HG03045 (cell line): ENCODE measurements around the gene GHSR.

Source experiments
- ATAC-seq: cut with Tn5 transposase; IDR thresholded peaks from one replicate; pipeline ENCODE4 v1.9.1; 2021; ENCODE audit warnings: mild to moderate bottlenecking, moderate library complexity; ENCODE audit not compliant: unreplicated experiment

The GHSR gene

DNA sequence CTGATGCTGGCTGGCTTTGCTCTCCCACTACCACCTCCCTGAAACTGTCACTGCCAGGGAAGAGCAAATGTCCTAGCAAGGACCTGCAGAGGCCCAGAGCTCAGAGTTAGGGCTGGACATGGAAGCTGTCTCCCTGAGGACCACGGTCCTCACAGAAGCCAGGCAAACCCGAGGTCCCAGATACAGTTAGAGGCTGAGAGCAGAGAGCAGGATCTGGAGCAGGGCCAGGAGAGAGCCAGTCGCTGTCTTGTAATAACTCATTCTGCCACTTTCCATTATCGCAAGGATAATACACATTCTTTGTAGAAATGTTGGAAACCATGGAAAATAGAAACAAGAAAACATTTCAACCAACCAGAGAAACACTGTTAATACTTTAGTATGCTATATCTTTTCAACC is 10.1 kb downstream of the GHSR start:
- no peak for ATAC-seq

DNA sequence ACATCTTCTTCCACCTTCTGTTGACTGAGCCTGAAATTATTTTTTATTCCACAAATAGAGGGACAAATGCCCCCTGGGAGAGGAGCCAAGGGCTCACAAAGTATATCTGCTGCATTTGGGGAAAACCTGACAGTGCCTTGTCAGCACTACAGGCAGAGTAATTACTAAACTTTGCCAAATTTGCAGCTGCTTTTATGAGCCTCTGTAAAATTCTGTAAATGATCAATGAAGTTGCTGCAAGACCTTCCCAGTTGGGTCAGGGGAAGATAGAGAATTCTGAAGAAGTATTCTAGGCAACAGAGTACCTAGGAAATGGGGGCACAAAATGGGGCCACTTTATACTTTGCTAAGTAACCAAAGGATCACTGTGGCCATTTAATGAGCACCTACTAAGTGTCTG is 10.5 kb downstream of the GHSR start:
- no peak for ATAC-seq

- no peak for ATAC-seq
These were observed 32.9 kb downstream of the GHSR start for GRCh38 chr3:172415323-172415722.

GRCh38 chr3:172411478-172411947 is 36.7 kb downstream of the GHSR start:
- no peak for ATAC-seq

DNA sequence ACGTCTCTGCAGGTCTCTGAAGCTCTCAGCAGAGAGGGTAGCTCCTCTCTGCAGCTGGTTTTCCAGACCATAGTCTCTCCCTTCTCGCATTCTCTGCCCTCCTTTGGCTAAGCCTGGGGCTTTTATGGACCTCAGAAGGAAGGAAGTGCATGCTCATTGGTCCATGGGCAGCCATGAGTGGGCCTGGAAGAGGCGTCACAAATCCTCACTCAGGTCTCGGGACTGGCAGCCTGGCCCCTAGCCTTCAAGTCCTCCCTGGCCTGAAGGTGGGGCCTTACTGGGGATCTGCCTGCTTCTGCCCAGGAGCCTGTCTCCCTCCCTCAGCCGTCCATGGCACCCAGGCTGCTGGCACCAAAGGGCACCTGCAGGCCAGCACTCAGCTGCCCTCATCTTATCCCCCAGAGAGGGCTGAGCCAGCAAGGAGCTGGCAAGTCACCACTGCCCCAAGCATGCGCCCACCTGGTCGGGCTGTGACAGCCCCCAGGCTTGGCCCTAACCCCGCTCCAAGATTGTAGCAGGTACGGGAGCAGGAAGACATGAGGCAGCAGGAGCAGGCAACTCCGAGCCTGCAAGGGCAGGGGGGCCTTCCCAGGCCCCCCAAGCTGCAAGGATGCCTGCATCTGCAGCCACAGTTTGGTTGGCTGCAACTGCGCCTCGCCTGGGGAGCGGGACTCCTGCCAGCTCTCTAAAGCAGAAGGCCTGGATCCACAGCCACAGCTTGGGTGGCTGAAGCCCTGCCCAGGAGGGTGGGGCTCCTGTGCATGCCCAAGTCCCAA is 37.4 kb downstream of the GHSR start:
- no peak for ATAC-seq

- ATAC-seq = no peak
These were observed 40.4 kb downstream of the GHSR start for GRCh38 chr3:172407872-172408271.

DNA sequence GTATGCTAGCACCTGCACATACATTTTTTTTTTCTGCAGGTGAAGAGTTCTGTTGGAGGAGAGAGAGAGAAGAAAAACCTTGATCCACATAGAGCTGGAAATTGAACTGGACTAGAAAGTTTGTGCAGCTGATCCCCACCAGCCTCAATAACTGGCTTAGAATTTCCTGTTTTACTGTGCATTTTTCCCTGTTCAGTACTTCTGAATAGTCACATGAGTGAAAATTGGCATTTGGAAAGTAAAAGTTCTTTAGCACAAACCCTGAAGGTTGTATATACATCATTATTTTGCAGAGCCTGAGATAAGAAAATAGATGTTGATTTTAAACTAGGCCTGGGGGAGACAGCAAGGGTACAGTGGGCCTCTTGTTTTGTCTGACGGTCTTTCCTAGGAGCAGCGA is 42.3 kb downstream of the GHSR start:
- ATAC-seq = no peak

GRCh38 chr3:172404237-172404962 is 43.9 kb downstream of the GHSR start:
- ATAC-seq = no peak

DNA sequence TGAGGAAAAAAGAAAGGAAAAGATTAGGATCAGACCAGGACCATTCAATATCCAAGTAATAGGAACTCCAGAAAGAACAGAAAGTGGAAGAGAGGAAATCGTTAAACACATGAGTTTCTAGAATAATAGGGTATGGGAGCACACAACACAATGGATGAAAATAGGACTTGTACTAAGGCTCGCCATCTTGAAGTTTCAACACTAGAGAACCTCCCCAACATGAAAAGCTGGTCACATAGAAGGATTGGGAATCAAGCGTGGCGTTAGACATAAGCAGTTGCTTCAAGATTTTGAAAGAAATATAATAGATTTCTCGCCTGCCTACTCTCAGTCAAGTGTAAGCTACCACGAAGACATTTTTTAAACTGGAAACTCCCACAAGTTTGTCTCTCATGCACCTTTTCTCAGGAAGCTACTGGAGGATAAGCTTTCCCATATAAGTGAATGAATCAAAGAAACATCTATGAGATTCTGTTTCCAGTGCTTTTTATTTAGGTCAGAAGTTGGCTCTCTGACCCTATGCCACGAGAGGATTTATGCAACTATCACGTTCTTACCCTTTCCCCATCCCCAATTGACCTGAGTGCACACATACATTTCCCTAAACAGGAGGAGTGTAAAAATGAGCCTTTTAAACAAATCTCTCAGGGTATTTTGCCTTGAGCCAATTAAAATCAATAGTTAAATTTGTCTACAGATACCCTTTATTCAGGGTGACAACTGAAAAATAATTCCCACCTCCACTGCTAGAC is 45.2 kb downstream of the GHSR start:
- ATAC-seq = no peak

DNA sequence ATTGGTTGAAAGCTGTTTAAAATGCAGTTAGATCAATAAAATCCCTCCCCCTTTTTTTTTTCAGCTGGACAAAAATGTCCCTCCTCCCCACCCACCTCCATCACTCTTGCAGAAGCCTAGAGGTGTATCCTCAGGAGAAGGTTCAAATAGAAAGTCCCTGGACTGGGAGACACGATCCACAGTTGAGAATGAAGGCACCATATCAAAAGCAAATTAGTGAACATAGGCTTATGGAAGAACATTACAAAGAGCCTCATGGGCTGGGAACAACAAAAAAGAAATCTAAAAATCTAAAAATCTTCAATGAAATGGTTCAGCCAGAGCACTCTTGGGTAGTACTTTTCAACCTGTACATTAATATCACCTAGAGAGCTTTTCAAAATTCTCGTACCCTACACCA is 46.2 kb downstream of the GHSR start:
- ATAC-seq = no peak

GRCh38 chr3:172398484-172398883 is 49.8 kb downstream of the GHSR start:
- no peak for ATAC-seq

DNA sequence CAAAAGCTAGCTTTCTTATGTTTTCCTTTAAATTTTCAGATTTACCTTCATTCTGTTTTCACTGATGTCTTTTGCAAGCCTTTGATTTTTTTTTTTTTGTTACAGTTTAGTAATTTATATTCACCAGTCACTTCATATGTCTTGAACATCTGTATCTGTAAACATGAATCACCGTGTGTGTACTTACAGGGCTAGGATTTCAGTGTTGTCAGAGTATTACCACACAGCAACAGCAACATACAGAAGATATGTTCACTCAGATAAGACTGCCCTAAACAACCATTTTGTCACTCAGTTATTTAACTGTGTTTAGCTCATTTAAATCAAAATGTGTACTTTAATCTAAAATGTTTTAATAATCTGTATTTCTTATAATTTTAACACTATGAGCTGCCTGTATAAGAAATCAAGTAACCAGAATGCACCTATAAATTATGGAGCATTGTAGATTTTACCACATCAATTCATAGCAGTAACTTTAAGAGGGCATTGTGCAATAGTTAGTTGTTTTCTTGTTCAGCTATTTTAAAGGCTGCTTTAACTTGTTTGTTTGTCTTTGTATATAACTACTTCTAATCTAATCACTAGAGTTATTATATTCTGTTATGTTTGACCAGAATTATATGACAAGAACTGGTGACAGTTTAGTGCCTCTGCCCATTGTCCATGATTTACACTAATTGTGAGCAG is 50.4 kb downstream of the GHSR start:
- ATAC-seq = no peak

- ATAC-seq = no peak
These were observed 51.9 kb downstream of the GHSR start for GRCh38 chr3:172396400-172396799.

DNA sequence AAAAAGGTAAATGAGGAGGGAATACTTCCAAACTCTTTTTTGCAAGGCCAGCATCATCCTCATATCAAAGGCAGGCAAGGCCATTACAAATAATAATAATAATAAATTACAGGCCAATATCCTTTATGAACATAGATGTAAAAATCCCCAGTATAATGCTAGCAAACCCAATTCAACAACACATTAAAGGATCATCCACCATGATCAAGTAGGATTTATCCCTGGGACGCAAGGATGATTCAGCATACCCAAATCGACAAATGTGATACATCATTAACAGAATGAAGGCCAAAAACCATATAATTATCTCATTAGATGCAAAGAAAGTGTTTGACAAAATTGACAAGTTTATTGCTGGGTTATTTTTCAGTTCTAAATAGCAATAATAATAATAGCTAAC is 53.6 kb downstream of the GHSR start:
- no peak for ATAC-seq
